ENCODE results near the gene NTM. TPM values are rescaled to one million over a fixed set of nuclear protein-coding genes. Genes with fewer than 3 reads are reported as not detected.

Gene NTM
- total and polyA plus RNA-seq, 8 donors, result 0.04 to 4.4 (median 0.50) TPM

DNA sequence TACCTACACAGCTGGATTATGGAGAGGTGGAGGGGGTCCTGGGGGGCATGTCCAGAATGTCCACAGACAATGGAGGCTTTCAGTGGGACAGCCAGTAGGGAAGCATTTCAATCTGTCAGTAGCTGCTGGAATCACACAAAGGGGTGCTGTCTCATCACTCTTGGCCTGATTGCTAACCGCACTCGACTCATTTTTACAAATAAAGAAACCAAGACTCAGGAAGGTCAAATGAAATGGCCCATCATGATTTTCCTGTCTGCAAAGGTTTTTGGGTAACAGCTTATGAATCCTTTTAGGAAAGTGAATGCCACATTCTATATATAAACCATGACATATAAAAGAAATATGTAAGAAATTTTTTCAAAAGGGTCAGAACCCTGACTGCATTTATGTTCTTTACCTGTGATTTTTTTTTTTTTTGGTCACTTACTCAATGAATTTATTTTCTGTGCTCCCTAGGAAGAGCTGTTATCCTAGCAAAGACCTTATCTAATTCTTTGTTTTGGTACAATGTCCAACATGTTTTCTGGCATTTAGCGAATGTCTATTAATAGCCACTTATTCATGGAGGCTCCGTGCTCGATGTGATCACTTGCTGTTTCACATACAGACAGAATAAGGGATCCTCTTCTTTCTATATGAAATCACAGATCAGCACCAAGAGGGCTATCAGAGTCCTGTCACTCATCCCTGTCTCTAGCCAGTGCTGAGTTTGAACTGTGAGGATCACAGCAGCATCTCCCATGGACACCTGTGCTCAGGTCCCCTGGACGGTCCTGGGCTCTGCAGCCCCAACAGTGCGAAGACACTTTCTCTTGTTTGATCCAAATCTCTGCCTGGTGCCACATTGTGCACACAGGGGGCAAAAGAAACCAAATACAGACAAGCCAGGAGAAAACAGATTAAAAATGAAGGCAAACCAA, 979.7 kb downstream of the NTM start:
- Histone ChIP-seq H3K27ac (no peak overlapping the region), H3K4me3 (no peak overlapping the region), H3K36me3 (no peaks in the 10 kb centered on the region), H3K27me3 (no peaks in the 10 kb centered on the region), H3K4me1 (no peaks in the 10 kb centered on the region), H3K9me3 (no peaks in the 10 kb centered on the region)
- ATAC-seq (no peak), DNase-seq (no peak), FAIRE-seq (no peak)
- TF ChIP-seq, protein P1, sequence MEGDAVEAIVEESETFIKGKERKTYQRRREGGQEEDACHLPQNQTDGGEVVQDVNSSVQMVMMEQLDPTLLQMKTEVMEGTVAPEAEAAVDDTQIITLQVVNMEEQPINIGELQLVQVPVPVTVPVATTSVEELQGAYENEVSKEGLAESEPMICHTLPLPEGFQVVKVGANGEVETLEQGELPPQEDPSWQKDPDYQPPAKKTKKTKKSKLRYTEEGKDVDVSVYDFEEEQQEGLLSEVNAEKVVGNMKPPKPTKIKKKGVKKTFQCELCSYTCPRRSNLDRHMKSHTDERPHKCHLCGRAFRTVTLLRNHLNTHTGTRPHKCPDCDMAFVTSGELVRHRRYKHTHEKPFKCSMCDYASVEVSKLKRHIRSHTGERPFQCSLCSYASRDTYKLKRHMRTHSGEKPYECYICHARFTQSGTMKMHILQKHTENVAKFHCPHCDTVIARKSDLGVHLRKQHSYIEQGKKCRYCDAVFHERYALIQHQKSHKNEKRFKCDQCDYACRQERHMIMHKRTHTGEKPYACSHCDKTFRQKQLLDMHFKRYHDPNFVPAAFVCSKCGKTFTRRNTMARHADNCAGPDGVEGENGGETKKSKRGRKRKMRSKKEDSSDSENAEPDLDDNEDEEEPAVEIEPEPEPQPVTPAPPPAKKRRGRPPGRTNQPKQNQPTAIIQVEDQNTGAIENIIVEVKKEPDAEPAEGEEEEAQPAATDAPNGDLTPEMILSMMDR (IDR thresholded peaks at IDR 0.05), result no peak
- intact Hi-C loops (cut with DNase I), result no loop called here
- 51 to 54% methylated on average over 7 of the region's 7 CpGs for WGBS, 2 donors

DNA sequence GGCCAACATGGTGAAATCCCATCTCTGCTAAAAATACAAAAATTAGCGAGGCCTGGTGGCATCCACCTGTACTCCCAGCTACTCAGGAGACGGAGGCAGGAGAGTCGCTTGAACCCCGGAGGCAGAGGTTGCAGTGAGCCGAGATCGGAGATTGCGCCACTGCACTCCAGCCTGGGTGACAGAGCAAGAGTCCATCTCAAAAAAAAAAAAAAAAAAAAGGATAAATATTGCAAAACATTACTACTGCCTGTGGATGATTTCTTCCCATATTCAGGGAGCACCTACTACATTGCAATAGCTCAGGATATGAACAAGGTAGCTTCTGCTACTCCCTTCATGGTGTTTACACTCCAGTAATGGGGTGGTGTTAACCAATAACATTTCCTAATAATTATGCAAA, 980.6 kb downstream of the NTM start:
- no peak for FAIRE-seq
- Histone ChIP-seq H3K4me1 (no peaks in the 10 kb centered on the region), H3K4me3 (no peak overlapping the region), H3K9me3 (no peaks in the 10 kb centered on the region), H3K27me3 (no peaks in the 10 kb centered on the region), H3K27ac (no peak overlapping the region), H3K36me3 (no peaks in the 10 kb centered on the region)
- DNase-seq, result no peak
- TF ChIP-seq, protein P1 (IDR thresholded peaks at IDR 0.05), result no peak
- intact Hi-C loops (cut with DNase I), result no loop called here
- no peak for ATAC-seq
- 88 to 94% methylated on average over 7 of the region's 7 CpGs for WGBS, 2 donors

DNA sequence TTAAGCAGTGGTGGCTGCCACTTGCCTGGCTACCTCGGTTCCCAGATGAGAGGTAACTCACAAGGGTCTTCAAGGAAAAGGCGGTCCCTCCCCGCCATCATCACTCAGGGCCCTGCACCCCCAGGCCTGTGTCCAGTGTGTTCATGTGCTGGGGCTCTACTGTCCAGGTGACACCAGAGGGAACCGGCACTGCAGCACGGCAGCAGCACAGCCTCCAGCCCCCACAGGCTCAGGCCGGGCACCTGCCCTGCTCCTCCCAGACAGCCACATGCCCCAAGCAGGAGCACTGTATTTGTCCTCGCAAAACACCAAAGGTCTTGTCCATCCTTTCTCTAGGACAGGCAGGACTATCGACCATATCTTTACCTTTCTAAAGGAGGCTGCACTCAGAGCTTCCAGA, 982.1 kb downstream of the NTM start:
- Histone ChIP-seq H3K9me3 (no peaks in the 10 kb centered on the region), H3K27ac (no peak overlapping the region), H3K4me1 (no peaks in the 10 kb centered on the region), H3K36me3 (no peaks in the 10 kb centered on the region), H3K27me3 (no peaks in the 10 kb centered on the region), H3K4me3 (no peak overlapping the region)
- WGBS, 2 donors, result 78 to 80% methylated on average over 8 of the region's 8 CpGs
- TF ChIP-seq, protein P1 (IDR thresholded peaks at IDR 0.05), result no peak
- intact Hi-C loops (cut with DNase I), result no loop called here
- ATAC-seq, result no peak
- no peak for DNase-seq
- no peak for FAIRE-seq

DNA sequence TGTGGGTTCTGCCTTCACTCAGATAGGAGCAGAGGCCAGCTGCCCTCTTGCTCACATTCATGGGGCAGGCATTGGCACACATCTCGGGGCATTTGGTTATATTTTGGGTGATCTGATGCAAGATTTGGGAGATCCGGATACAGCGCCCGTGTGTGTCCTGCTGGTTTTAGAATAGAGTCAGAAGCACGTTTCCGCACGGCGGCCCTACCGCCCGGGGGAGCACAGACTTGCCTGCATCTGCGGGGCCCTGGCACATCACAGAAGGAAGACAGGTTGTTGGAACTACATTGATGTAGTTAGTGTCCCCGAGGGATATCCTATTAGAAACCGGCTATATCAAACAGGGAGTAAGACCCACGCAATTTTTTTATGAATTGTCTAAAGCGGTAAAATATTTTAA, 982.8 kb downstream of the NTM start:
- H3K27ac ChIP-seq, result no peak overlapping the region
- H3K36me3 ChIP-seq, result no peaks in the 10 kb centered on the region
- no peak overlapping the region for H3K4me3 ChIP-seq
- 77 to 84% methylated on average over 15 of the region's 15 CpGs for WGBS, 2 donors
- H3K27me3 ChIP-seq, result no peaks in the 10 kb centered on the region
- H3K4me1 ChIP-seq, result no peaks in the 10 kb centered on the region
- DNase-seq, result no peak
- TF ChIP-seq, protein P1 (IDR thresholded peaks at IDR 0.05), result no peak
- no peak for ATAC-seq
- intact Hi-C loops (cut with DNase I), result no loop called here
- no peak for FAIRE-seq
- no peaks in the 10 kb centered on the region for H3K9me3 ChIP-seq
